Measurements from ENCODE around the gene KRTAP23-1. TPM values are rescaled to one million over a fixed set of nuclear protein-coding genes. Genes with fewer than 3 reads are reported as not detected.

Gene KRTAP23-1
- total and polyA plus RNA-seq, 2 of the 8 experiments (the other 6 are each of a cell fraction or from before 2014, with no cell fraction given), result not detected

DNA sequence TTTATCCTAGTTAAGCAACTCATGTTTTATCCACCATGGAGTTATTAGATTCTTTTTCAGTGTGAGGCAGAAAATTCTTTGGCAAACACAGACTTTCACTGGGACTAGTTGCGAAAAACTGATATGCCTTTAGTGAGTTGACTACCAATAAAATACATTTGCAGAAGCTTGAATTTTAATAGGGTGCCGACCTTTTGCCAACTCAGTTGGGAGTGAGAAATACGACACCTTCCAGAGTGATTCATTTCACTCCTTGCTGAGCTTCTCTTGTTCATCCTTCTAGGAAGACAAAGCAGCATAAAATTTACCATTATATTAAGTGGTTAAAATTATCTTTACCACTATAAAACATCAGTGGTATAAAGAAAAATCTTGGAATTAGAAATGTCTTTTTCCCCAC lies 1.2 kb upstream of the KRTAP23-1 start:
- Histone ChIP-seq H3K4ac (replicated peaks; ENCODE audit: insufficient read length, low read depth, low read length) (no peak overlapping the region), H3K4me3 (ENCODE audit: extremely low read depth in 1 of 4, insufficient read depth in 2 of 4, low read depth in 3 of 4, low read length in 4 of 4) (no peak overlapping the region), H3K18ac (ENCODE audit: extremely low read depth, low read length) (no peak overlapping the region), H2BK12ac (ENCODE audit: low read depth, low read length) (no peak overlapping the region), H3K36me3 (ENCODE audit: control insufficient read depth in 2 of 4, insufficient read depth in 4 of 4, low read length in 3 of 4) (no peaks in the 10 kb centered on the region), H3K79me2 (ENCODE audit: control insufficient read depth in 1 of 2, insufficient read depth in 2 of 2, low read length in 2 of 2) (no peaks in the 10 kb centered on the region), H3K56ac (replicated peaks; ENCODE audit: insufficient read length, low read depth, low read length) (no peak overlapping the region), H2BK5ac (ENCODE audit: low read depth, low read length) (no peak overlapping the region), H3K9ac (replicated peaks in 1 of 4; ENCODE audit: extremely low read depth in 1 of 4, low read depth in 3 of 4, low read length in 3 of 4) (no peak overlapping the region), H4K5ac (ENCODE audit: insufficient read length, low read depth, low read length) (no peak overlapping the region), H4K20me1 (replicated peaks in 1 of 2; ENCODE audit: control insufficient read depth in 1 of 2, insufficient read depth in 2 of 2, low read length in 2 of 2) (no peaks in the 10 kb centered on the region), H2AK5ac (ENCODE audit: low read depth, low read length) (no peak overlapping the region), H4K91ac (replicated peaks; ENCODE audit: insufficient read length, low read length) (no peak overlapping the region), H3K27me3 (replicated peaks in 1 of 4; ENCODE audit: control insufficient read depth in 3 of 4, extremely low read depth in 1 of 4, insufficient read depth in 3 of 4, low read length in 3 of 4) (no peaks in the 10 kb centered on the region), H3K9me3 (ENCODE audit: insufficient read depth in 2 of 2, low read depth in 1 of 2, low read length in 1 of 2) (no peaks in the 10 kb centered on the region), H3K4me1 (replicated peaks in 1 of 4; ENCODE audit: control insufficient read depth in 3 of 4, insufficient read depth in 4 of 4, low read length in 3 of 4) (peaks cover 0 to 2% (median 0%) of the 10 kb centered on the region in 4 experiments; a peak in 2 of 7 replicates), H3K14ac (ENCODE audit: insufficient read length) (no peak overlapping the region), H3K79me1 (ENCODE audit: low read depth, low read length) (no peaks in the 10 kb centered on the region), H2BK20ac (ENCODE audit: low read length) (no peak overlapping the region), H4K8ac (ENCODE audit: extremely low read depth, insufficient read depth, low read length) (no peak overlapping the region), H3K27ac (ENCODE audit: low read depth, low read length) (no peak overlapping the region), H2BK15ac (ENCODE audit: low read length) (no peak overlapping the region), H2BK120ac (replicated peaks; ENCODE audit: low read depth, low read length) (no peak overlapping the region), H3K4me2 (ENCODE audit: insufficient read depth in 1 of 2, low read depth in 2 of 2, low read length in 2 of 2) (no peak overlapping the region; a peak in 1 of 4 replicates), H2AFZ (ENCODE audit: low read length) (no peak overlapping the region), H3K23ac (ENCODE audit: insufficient read length) (no peak overlapping the region), H3K23me2 (ENCODE audit: low read depth, low read length) (no peaks in the 10 kb centered on the region)
- 71% methylated on average over 3 of the region's 3 CpGs; no CpG with 5 or more reads in 1 of the 2 experiments for WGBS, 2 experiments (ENCODE audit: extremely low coverage in 1 of 2, insufficient coverage in 1 of 2, insufficient read length in 1 of 2, insufficient replicate concordance in 2 of 2, low coverage in 1 of 2, low lambda C conversion rate in 2 of 2, missing lambda C conversion rate in 1 of 2)
- ChIA-PET POLR2A (ENCODE audit: partially characterized antibody) (interaction anchor here (0.6 kb wide), 1 partner anchor 742 kb away, joined by 3 read pairs; no protein-coding TSS in a partner anchor), CTCF (ENCODE audit: partially characterized antibody) (interaction anchor here (1.1 to 1.7 kb wide), 6 partner anchors 8 to 114 kb away, joined by 3 to 8 read pairs (median 3); no protein-coding TSS in a partner anchor)
- no peak for DNase-seq (ENCODE audit: low read depth in 1 of 2, low spot score in 2 of 2)
- FAIRE-seq, result no peak
- TF ChIP-seq CHD2 (IDR thresholded peaks at IDR 0.05; ENCODE audit: low read length) (no peak), KDM4A (IDR thresholded peaks at IDR 0.05; ENCODE audit: low read depth, low read length, severe bottlenecking) (no peak), POU5F1 (IDR thresholded peaks at IDR 0.05; ENCODE audit: low read depth, low read length) (no peak), TAF1 (IDR thresholded peaks at IDR 0.05; ENCODE audit: low read depth, low read length) (no peak), CBX8 (IDR thresholded peaks at IDR 0.05; ENCODE audit: borderline replicate concordance, low read depth, low read length) (no peak), POLR2A (IDR thresholded peaks at IDR 0.05; ENCODE audit: control extremely low read depth in 1 of 2, low read depth in 2 of 2, low read length in 2 of 2) (no peak), CREB1 (IDR thresholded peaks at IDR 0.05) (no peak), RBBP5 (IDR thresholded peaks at IDR 0.05; ENCODE audit: borderline replicate concordance, low read depth, low read length) (no peak), BACH1 (IDR thresholded peaks at IDR 0.05; ENCODE audit: low read length) (no peak), GABPA (IDR thresholded peaks at IDR 0.05; ENCODE audit: borderline replicate concordance, insufficient read depth, low read length) (no peak), RNF2 (IDR thresholded peaks at IDR 0.05; ENCODE audit: borderline replicate concordance, low read depth, low read length, missing control alignments, poor library complexity, severe bottlenecking) (no peak), BRCA1 (IDR thresholded peaks at IDR 0.05; ENCODE audit: low read depth, low read length) (no peak), RXRA (IDR thresholded peaks at IDR 0.05; ENCODE audit: insufficient read depth, low read depth, low read length) (no peak), CBX5 (IDR thresholded peaks at IDR 0.05; ENCODE audit: low read depth, low read length) (no peak), SIRT6 (IDR thresholded peaks at IDR 0.05; ENCODE audit: low read length) (no peak), HDAC6 (IDR thresholded peaks at IDR 0.05; ENCODE audit: low read depth, low read length) (no peak)

Measured in H1 (cell line).